Measurements from ENCODE around the gene WDR90.

DNA sequence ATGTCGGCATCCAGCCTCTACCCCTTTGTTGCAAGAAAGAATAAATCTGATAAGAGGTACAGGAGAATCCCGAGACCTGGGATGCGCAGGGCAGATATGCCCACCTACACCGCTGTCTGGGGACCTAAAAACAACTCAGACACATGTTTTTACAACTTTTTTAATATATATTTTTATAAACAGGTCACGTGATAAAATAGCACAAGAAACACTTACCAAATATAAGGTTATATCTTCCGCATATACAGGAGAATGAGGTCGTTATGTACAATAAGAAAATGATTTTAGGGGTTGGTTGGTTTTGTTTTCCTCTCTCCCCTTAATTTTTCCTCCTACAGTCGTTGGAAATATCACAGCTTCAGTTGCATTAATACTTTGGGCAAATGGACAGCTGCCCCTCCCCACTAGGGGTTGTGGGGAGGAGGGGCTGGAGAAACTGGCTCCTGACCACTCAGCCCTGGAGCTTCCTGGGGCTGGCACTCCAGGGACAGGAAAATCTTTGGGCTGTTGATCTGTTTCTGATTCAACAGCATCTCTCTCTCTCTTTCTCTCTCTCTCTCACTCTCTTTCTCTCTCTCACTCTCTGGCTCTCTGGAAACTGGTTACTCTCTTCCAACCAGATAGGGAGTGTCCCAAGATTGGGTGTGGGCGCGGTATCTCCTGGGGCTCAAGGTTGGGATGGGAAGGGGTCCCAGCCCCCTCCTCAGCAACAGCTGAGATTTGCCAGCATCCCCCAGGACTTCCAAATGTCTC is 43.4 kb downstream of the WDR90 start:
- TF ChIP-seq, protein P1, sequence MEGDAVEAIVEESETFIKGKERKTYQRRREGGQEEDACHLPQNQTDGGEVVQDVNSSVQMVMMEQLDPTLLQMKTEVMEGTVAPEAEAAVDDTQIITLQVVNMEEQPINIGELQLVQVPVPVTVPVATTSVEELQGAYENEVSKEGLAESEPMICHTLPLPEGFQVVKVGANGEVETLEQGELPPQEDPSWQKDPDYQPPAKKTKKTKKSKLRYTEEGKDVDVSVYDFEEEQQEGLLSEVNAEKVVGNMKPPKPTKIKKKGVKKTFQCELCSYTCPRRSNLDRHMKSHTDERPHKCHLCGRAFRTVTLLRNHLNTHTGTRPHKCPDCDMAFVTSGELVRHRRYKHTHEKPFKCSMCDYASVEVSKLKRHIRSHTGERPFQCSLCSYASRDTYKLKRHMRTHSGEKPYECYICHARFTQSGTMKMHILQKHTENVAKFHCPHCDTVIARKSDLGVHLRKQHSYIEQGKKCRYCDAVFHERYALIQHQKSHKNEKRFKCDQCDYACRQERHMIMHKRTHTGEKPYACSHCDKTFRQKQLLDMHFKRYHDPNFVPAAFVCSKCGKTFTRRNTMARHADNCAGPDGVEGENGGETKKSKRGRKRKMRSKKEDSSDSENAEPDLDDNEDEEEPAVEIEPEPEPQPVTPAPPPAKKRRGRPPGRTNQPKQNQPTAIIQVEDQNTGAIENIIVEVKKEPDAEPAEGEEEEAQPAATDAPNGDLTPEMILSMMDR (IDR thresholded peaks at IDR 0.05): no peak
- TF ChIP-seq POLR2A (IDR thresholded peaks at IDR 0.05): no peak

All from adrenal gland (tissue), 5 donors.